Upper lobe of right lung (tissue), 1 donor: Measurements from ENCODE around the gene APCDD1L. TPM values are rescaled to one million over a fixed set of nuclear protein-coding genes. Genes with fewer than 3 reads are reported as not detected.
"Not testable (repeated sequence)": the region's sequence is repeated elsewhere in the genome, so short reads cannot be mapped to it uniquely, and the experiment has no call there.

ENCODE experiments used
- ATAC-seq: fragments of 200-7000 bp; cut with Tn5 transposase; one replicate; pipeline ENCODE4 v1.9.1; 2020; ENCODE audit warnings: mild to moderate bottlenecking, moderate library complexity
- DNase-seq: peaks from one replicate; pipeline ENCODE4 v3.0.0-alpha.2; 2020
- H3K27ac ChIP-seq: fragments of 200-600 bp; one replicate; pipeline ENCODE4 v1.8.0; 2022
- H3K27me3 ChIP-seq: fragments of 200-600 bp; one replicate; pipeline ENCODE4 v1.8.0; 2022; ENCODE audit warnings: mild to moderate bottlenecking
- H3K36me3 ChIP-seq: fragments of 200-600 bp; one replicate; pipeline ENCODE4 v1.8.0; 2022
- H3K4me1 ChIP-seq: fragments of 200-600 bp; one replicate; pipeline ENCODE4 v1.8.0; 2022
- H3K4me3 ChIP-seq: fragments of 200-600 bp; one replicate; pipeline ENCODE4 v1.8.0; 2022; ENCODE audit warnings: mild to moderate bottlenecking
- H3K9me3 ChIP-seq: fragments of 200-600 bp; one replicate; pipeline ENCODE4 v1.8.0; 2022
- CTCF ChIP-seq: fragments of 200-600 bp; IDR thresholded peaks from one replicate; pipeline ENCODE4 v1.8.0; 2022; ENCODE audit warnings: antibody characterized with exemption
- intact Hi-C: fragments of 100-400 bp; cut with DNase I; formaldehyde crosslinking; loops from one replicate; pipeline ENCODE4 v1.11.0; 2022
- total RNA-seq: library from RNA; stranded (reverse); fragmentation: NEBNext Ultra II Directional; extraction: Animal tissue kit (Norgen Biotek cat#: 25700); gene quantifications from one replicate; pipeline ENCODE4 v1.2.1, GENCODE V29; 2021
- donor health status: DM: no; HTN: yes; CAD: no; lungs with severe emphysema.

Gene APCDD1L
- total RNA-seq, 1 donor from 2014 or later, result not detected

- DNase-seq, result no peak
- H3K4me3 ChIP-seq, result no peak overlapping the region
- peaks cover 3% of the 10 kb centered on the region for H3K36me3 ChIP-seq
- intact Hi-C loops, result no loop called here
- H3K27ac ChIP-seq, result no peak overlapping the region
- no peak for ATAC-seq
- H3K9me3 ChIP-seq, result no peaks in the 10 kb centered on the region
- peaks cover 23% of the 10 kb centered on the region for H3K4me1 ChIP-seq
- TF ChIP-seq CTCF, result no peak
- no peaks in the 10 kb centered on the region for H3K27me3 ChIP-seq
These were observed 85.9 kb downstream of the APCDD1L start for GRCh38 chr20:58429303-58429702.

- DNase-seq (no peak), ATAC-seq (no peak)
- Histone ChIP-seq H3K36me3 (peaks cover 8% of the 10 kb centered on the region), H3K9me3 (no peaks in the 10 kb centered on the region), H3K4me3 (no peak overlapping the region), H3K27me3 (no peaks in the 10 kb centered on the region), H3K4me1 (peaks cover 25% of the 10 kb centered on the region), H3K27ac (no peak overlapping the region)
- intact Hi-C loops, result no loop called here
- TF ChIP-seq CTCF, result no peak
These were observed 86.8 kb downstream of the APCDD1L start for GRCh38 chr20:58428364-58428763.

GRCh38 chr20:58427571-58427970, 87.6 kb downstream of the APCDD1L start:
- H3K27me3 ChIP-seq, ATAC-seq, intact Hi-C loops, H3K4me3 ChIP-seq, H3K9me3 ChIP-seq, DNase-seq, H3K27ac ChIP-seq: not testable (repeated sequence)
- H3K36me3 ChIP-seq, result peaks cover 14% of the 10 kb centered on the region
- peaks cover 25% of the 10 kb centered on the region for H3K4me1 ChIP-seq

- intact Hi-C loops, result no loop called here
- no peaks in the 10 kb centered on the region for H3K9me3 ChIP-seq
- H3K27me3 ChIP-seq, result no peaks in the 10 kb centered on the region
- peaks cover 24% of the 10 kb centered on the region for H3K36me3 ChIP-seq
- peak; percentile 23 for ATAC-seq
- no peak overlapping the region for H3K27ac ChIP-seq
- no peak for TF ChIP-seq CTCF
- peaks cover 13% of the 10 kb centered on the region for H3K4me1 ChIP-seq
- H3K4me3 ChIP-seq, result no peak overlapping the region
- no peak for DNase-seq
These were observed 90.8 kb downstream of the APCDD1L start for GRCh38 chr20:58424218-58424969.

GRCh38 chr20:58421497-58421850, 93.7 kb downstream of the APCDD1L start:
- DNase-seq (no peak), ATAC-seq (peak; percentile 45)
- Histone ChIP-seq H3K4me3 (no peak overlapping the region), H3K9me3 (no peaks in the 10 kb centered on the region), H3K4me1 (peaks cover 21% of the 10 kb centered on the region), H3K27ac (no peak overlapping the region), H3K27me3 (no peaks in the 10 kb centered on the region), H3K36me3 (peaks cover 34% of the 10 kb centered on the region)
- no peak for TF ChIP-seq CTCF
- intact Hi-C loops, result no loop called here

GRCh38 chr20:58420798-58421496, 94.3 kb downstream of the APCDD1L start:
- DNase-seq (no peak), ATAC-seq (no peak)
- no peak for TF ChIP-seq CTCF
- Histone ChIP-seq H3K4me1 (peaks cover 26% of the 10 kb centered on the region), H3K9me3 (no peaks in the 10 kb centered on the region), H3K4me3 (no peak overlapping the region), H3K27ac (no peak overlapping the region), H3K36me3 (peaks cover 34% of the 10 kb centered on the region), H3K27me3 (no peaks in the 10 kb centered on the region)
- intact Hi-C loops, result no loop called here
